GM23338 (cell line): ENCODE data around the gene SCAPER.

Experiments
- CREB1 ChIP-seq: fragments of 250-450 bp; sonication (Bioruptor Pico); IDR thresholded peaks from 2 replicates; pipeline ENCODE4 v1.5.0; 2020; ENCODE audit warnings: low read depth, mild to moderate bottlenecking, moderate library complexity
- EZH2 ChIP-seq: fragments of 200-600 bp; sonication (generic); IDR thresholded peaks from one replicate; pipeline ENCODE4 v1.8.0; 2017; ENCODE audit warnings: antibody characterized with exemption, mild to moderate bottlenecking, low read depth; ENCODE audit not compliant: unreplicated experiment
- EZH2phosphoT487 ChIP-seq: fragments of 200-600 bp; sonication (generic); IDR thresholded peaks from one replicate; pipeline ENCODE4 v1.8.1; 2018; ENCODE audit warnings: antibody characterized with exemption; ENCODE audit not compliant: unreplicated experiment
- JUNB ChIP-seq: IDR thresholded peaks from one replicate; pipeline ENCODE4 v1.6.1; 2016; ENCODE audit warnings: antibody characterized with exemption; ENCODE audit not compliant: unreplicated experiment
- POLR2AphosphoS5 ChIP-seq: IDR thresholded peaks from 2 replicates; pipeline ENCODE4 v1.6.1; 2016; ENCODE audit warnings: antibody characterized with exemption, low read depth
- STAT1 ChIP-seq: IDR thresholded peaks from one replicate; pipeline ENCODE4 v1.6.1; 2016; ENCODE audit warnings: antibody characterized with exemption; ENCODE audit not compliant: unreplicated experiment
- ZNF114 ChIP-seq: fragments of 250-450 bp; sonication (Bioruptor Pico); IDR thresholded peaks from 2 replicates; pipeline ENCODE4 v1.5.0; 2020; ENCODE audit warnings: mild to moderate bottlenecking, moderate library complexity
- ZNF331 ChIP-seq: fragments of 250-450 bp; sonication (Bioruptor Pico); IDR thresholded peaks from 2 replicates; pipeline ENCODE4 v1.5.0; 2020; ENCODE audit warnings: low read depth, mild to moderate bottlenecking, moderate library complexity
- TF ChIP-seq, protein P1 (sequence below): IDR thresholded peaks from one replicate; pipeline ENCODE4 v1.6.1; 2018; ENCODE audit warnings: antibody characterized with exemption; ENCODE audit not compliant: unreplicated experiment
- TF ChIP-seq, protein P2 (sequence below), 2 experiments: fragments of 200-600 bp in 1 of 2; sonication (generic) in 1 of 2; conservative IDR thresholded peaks; 2 replicates each; pipeline versions ENCODE4 v1.5.1 to v1.6.1; 2016 to 2017; ENCODE audit warnings: antibody characterized with exemption in 2 of 2, low read depth in 2 of 2, mild to moderate bottlenecking in 2 of 2, moderate library complexity in 1 of 2
- TF ChIP-seq, protein P3 (sequence below): IDR thresholded peaks from 2 replicates; pipeline ENCODE4 v1.6.1; 2016; ENCODE audit warnings: antibody characterized with exemption
- TF ChIP-seq, protein P4 (sequence below): fragments of 250-450 bp; sonication (Bioruptor Pico); IDR thresholded peaks from 2 replicates; pipeline ENCODE4 v1.5.0; 2020; ENCODE audit warnings: mild to moderate bottlenecking, moderate library complexity

DNA sequence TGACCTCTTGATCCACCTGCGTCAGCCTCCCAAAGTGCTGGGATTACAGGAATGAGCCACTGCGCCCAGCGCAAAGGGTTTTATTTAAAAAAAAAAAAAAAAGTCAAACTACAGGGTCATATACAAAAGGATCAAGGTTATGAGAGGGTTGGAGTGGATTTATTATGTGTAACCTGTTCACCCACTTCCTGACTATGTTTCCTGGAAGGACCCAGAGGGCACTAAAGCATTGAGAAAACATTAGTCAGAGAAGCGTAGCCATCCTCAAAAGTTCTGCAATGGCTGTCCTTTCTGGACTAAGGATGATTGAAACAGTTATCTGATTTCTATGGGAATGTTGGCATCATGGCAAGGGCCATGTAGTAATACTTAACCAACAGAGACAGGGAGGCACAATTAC is 7.3 kb upstream of the SCAPER start:
- TF ChIP-seq, protein P1, sequence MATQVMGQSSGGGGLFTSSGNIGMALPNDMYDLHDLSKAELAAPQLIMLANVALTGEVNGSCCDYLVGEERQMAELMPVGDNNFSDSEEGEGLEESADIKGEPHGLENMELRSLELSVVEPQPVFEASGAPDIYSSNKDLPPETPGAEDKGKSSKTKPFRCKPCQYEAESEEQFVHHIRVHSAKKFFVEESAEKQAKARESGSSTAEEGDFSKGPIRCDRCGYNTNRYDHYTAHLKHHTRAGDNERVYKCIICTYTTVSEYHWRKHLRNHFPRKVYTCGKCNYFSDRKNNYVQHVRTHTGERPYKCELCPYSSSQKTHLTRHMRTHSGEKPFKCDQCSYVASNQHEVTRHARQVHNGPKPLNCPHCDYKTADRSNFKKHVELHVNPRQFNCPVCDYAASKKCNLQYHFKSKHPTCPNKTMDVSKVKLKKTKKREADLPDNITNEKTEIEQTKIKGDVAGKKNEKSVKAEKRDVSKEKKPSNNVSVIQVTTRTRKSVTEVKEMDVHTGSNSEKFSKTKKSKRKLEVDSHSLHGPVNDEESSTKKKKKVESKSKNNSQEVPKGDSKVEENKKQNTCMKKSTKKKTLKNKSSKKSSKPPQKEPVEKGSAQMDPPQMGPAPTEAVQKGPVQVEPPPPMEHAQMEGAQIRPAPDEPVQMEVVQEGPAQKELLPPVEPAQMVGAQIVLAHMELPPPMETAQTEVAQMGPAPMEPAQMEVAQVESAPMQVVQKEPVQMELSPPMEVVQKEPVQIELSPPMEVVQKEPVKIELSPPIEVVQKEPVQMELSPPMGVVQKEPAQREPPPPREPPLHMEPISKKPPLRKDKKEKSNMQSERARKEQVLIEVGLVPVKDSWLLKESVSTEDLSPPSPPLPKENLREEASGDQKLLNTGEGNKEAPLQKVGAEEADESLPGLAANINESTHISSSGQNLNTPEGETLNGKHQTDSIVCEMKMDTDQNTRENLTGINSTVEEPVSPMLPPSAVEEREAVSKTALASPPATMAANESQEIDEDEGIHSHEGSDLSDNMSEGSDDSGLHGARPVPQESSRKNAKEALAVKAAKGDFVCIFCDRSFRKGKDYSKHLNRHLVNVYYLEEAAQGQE = no peak
- TF ChIP-seq, protein P2, sequence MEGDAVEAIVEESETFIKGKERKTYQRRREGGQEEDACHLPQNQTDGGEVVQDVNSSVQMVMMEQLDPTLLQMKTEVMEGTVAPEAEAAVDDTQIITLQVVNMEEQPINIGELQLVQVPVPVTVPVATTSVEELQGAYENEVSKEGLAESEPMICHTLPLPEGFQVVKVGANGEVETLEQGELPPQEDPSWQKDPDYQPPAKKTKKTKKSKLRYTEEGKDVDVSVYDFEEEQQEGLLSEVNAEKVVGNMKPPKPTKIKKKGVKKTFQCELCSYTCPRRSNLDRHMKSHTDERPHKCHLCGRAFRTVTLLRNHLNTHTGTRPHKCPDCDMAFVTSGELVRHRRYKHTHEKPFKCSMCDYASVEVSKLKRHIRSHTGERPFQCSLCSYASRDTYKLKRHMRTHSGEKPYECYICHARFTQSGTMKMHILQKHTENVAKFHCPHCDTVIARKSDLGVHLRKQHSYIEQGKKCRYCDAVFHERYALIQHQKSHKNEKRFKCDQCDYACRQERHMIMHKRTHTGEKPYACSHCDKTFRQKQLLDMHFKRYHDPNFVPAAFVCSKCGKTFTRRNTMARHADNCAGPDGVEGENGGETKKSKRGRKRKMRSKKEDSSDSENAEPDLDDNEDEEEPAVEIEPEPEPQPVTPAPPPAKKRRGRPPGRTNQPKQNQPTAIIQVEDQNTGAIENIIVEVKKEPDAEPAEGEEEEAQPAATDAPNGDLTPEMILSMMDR (conservative IDR thresholded peaks at IDR 0.05; ENCODE audit: low read depth in 2 of 2) = no peak
- TF ChIP-seq JUNB = no peak
- no peak for TF ChIP-seq ZNF114 (CRISPR knock-in tag)
- TF ChIP-seq EZH2phosphoT487 = no peak
- TF ChIP-seq POLR2AphosphoS5 = no peak
- TF ChIP-seq EZH2 = no peak
- no peak for TF ChIP-seq STAT1
- TF ChIP-seq, protein P3, sequence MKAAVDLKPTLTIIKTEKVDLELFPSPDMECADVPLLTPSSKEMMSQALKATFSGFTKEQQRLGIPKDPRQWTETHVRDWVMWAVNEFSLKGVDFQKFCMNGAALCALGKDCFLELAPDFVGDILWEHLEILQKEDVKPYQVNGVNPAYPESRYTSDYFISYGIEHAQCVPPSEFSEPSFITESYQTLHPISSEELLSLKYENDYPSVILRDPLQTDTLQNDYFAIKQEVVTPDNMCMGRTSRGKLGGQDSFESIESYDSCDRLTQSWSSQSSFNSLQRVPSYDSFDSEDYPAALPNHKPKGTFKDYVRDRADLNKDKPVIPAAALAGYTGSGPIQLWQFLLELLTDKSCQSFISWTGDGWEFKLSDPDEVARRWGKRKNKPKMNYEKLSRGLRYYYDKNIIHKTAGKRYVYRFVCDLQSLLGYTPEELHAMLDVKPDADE = no peak
- TF ChIP-seq CREB1 (CRISPR knock-in tag) = no peak
- TF ChIP-seq ZNF331 (CRISPR knock-in tag) = no peak
- TF ChIP-seq, protein P4, sequence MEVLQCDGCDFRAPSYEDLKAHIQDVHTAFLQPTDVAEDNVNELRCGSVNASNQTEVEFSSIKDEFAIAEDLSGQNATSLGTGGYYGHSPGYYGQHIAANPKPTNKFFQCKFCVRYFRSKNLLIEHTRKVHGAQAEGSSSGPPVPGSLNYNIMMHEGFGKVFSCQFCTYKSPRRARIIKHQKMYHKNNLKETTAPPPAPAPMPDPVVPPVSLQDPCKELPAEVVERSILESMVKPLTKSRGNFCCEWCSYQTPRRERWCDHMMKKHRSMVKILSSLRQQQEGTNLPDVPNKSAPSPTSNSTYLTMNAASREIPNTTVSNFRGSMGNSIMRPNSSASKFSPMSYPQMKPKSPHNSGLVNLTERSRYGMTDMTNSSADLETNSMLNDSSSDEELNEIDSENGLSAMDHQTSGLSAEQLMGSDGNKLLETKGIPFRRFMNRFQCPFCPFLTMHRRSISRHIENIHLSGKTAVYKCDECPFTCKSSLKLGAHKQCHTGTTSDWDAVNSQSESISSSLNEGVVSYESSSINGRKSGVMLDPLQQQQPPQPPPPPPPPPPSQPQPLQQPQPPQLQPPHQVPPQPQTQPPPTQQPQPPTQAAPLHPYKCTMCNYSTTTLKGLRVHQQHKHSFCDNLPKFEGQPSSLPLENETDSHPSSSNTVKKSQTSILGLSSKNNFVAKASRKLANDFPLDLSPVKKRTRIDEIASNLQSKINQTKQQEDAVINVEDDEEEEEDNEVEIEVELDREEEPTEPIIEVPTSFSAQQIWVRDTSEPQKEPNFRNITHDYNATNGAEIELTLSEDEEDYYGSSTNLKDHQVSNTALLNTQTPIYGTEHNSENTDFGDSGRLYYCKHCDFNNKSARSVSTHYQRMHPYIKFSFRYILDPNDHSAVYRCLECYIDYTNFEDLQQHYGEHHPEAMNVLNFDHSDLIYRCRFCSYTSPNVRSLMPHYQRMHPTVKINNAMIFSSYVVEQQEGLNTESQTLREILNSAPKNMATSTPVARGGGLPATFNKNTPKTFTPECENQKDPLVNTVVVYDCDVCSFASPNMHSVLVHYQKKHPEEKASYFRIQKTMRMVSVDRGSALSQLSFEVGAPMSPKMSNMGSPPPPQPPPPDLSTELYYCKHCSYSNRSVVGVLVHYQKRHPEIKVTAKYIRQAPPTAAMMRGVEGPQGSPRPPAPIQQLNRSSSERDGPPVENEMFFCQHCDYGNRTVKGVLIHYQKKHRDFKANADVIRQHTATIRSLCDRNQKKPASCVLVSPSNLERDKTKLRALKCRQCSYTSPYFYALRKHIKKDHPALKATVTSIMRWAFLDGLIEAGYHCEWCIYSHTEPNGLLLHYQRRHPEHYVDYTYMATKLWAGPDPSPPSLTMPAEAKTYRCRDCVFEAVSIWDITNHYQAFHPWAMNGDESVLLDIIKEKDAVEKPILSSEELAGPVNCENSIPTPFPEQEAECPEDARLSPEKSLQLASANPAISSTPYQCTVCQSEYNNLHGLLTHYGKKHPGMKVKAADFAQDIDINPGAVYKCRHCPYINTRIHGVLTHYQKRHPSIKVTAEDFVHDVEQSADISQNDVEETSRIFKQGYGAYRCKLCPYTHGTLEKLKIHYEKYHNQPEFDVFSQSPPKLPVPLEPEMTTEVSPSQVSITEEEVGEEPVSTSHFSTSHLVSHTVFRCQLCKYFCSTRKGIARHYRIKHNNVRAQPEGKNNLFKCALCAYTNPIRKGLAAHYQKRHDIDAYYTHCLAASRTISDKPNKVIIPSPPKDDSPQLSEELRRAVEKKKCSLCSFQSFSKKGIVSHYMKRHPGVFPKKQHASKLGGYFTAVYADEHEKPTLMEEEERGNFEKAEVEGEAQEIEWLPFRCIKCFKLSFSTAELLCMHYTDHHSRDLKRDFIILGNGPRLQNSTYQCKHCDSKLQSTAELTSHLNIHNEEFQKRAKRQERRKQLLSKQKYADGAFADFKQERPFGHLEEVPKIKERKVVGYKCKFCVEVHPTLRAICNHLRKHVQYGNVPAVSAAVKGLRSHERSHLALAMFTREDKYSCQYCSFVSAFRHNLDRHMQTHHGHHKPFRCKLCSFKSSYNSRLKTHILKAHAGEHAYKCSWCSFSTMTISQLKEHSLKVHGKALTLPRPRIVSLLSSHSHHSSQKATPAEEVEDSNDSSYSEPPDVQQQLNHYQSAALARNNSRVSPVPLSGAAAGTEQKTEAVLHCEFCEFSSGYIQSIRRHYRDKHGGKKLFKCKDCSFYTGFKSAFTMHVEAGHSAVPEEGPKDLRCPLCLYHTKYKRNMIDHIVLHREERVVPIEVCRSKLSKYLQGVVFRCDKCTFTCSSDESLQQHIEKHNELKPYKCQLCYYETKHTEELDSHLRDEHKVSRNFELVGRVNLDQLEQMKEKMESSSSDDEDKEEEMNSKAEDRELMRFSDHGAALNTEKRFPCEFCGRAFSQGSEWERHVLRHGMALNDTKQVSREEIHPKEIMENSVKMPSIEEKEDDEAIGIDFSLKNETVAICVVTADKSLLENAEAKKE (CRISPR knock-in tag) = no peak
